LNCaP clone FGC (cell line): ENCODE measurements around the gene CTNNBIP1.

Source experiments
- DNase-seq: peaks from one replicate; pipeline ENCODE4 v3.0.0-alpha.2; 2011; ENCODE audit warnings: low read depth
- H3K4me3 ChIP-seq: 2 replicates; pipeline ENCODE4 v1.5.1; 2011; ENCODE audit warnings: mild to moderate bottlenecking, low read depth, low read length, control low read depth
- TF ChIP-seq, protein P1 (sequence below): IDR thresholded peaks from 2 replicates; pipeline ENCODE4 v1.5.1; 2012; ENCODE audit warnings: mild to moderate bottlenecking; ENCODE audit not compliant: control insufficient read depth, insufficient read depth; ENCODE audit errors: extremely low read depth

The CTNNBIP1 gene

DNA sequence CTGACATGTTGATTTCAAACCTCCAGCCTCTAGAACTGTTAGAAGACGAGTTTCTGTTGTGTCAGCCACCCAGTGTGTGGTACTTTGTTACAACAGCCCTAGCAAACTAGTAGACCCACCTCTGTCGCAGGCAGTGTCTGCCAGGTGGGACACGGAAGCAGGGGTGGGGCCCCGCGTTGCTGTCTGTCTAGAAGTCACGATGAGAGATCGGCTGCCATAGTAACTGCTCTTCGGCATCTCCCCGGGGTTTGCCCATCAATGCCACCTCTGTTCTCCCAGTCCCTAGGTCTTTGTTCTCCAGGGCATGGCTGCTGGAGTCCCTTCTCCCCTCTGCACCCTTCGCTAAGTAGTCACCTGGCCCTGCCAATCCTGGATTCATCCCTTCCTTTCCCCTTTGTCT lies 71.1 kb downstream of the CTNNBIP1 start:
- no peak overlapping the region for H3K4me3 ChIP-seq
- no peak for DNase-seq

DNA sequence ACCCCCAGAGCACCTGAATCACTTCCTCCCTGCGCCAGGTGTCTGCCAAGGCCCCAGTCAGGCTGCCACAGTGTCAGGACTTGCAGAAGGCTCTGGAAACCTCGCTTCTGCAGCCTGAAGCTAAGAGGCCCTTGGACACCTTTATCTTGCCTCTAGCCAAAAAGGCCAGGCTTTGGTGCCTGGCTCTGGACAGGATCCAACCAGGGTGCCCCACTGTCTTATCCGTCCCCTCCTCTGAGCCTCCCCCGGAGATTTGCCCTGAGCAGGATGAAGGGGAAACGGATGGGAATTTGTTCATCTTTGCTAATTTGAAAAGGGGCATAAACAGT lies 73.5 kb downstream of the CTNNBIP1 start:
- TF ChIP-seq, protein P1, sequence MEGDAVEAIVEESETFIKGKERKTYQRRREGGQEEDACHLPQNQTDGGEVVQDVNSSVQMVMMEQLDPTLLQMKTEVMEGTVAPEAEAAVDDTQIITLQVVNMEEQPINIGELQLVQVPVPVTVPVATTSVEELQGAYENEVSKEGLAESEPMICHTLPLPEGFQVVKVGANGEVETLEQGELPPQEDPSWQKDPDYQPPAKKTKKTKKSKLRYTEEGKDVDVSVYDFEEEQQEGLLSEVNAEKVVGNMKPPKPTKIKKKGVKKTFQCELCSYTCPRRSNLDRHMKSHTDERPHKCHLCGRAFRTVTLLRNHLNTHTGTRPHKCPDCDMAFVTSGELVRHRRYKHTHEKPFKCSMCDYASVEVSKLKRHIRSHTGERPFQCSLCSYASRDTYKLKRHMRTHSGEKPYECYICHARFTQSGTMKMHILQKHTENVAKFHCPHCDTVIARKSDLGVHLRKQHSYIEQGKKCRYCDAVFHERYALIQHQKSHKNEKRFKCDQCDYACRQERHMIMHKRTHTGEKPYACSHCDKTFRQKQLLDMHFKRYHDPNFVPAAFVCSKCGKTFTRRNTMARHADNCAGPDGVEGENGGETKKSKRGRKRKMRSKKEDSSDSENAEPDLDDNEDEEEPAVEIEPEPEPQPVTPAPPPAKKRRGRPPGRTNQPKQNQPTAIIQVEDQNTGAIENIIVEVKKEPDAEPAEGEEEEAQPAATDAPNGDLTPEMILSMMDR: no peak
- H3K4me3 ChIP-seq: no peak overlapping the region
- no peak for DNase-seq

More for the DNA sequence above, 71.1 kb downstream of the CTNNBIP1 start:
- TF ChIP-seq, protein P1: no peak

DNA sequence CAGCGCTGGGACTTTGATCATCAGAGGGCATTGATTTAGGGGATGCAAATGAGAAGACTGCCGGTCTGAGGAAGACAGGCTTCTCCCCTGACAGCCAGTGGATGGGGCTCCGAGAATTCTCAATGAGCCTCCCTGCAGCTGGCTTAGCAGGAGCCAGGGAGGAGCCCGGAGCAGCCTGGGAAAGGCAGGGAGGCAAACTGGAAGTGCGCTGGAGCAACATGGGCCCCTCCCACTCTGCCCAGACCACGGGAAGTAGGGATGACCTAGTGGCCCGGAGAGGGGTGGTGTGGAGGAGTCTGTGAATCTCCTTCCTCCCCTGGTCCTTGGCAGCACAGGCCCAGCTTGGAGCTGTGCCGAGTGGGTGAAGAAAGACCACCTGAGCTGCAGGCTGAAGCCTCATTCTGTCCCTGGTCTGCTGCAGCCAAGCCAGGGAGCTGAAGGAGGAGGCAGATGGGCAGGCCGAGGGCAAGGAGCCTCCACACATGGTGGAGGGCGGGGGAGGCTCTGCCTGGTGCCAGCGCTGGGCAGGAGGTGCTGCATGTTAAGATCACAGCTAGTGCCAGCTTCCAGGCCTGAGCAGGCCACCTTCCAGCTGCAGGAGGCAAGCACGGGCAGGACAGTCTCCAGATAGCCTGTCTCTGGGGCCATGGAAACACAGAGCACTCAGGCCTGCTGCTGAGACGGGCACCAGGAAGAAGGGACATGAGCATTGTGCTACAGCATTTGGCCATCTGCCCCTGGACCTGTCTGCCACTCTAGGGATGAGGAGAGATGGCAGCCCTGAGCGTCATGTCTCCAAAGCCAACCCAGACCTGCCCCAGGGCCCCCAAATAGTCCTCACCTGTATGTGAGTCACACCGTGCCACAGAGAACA lies 74.1 kb downstream of the CTNNBIP1 start:
- DNase-seq: peak; percentile 77
- no peak overlapping the region for H3K4me3 ChIP-seq
- TF ChIP-seq, protein P1: no peak

DNA sequence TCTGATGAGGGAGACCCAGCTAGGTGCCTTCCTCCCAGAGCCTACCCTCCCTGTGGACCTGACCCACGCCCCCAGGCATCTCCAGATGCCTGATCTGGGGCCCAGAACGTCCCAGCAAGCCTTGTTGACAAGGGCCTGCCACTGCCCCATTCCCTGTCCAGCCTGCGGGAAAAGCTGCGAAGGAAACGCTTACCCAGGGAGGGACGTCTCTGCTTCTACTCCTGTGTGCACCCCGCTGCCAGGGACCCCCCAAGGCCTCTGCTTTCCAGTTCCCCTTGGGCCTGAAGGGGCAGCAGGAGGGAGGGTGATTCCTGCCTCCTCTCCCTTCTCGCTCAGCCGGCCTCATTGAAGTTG lies 74.7 kb downstream of the CTNNBIP1 start:
- no peak overlapping the region for H3K4me3 ChIP-seq
- no peak for DNase-seq
- TF ChIP-seq, protein P1: no peak

DNA sequence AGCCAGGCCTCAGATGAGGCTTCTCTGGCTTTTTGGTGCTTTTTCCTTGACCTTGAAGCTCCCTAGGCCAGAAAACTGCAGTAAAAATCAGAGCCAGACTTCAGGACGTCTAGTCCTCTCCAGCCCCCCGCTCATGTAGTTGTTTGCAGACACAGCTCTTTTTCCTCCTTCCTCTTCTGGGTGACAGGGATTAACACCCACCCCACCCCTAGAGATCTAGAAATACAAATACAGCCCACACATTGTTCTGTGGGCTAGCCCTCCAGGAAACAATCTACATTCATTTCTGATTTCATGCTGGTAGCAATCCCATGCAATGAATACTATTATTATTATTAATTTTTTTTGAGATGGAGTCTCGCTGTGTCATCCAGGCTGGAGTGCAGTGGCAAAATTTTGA lies 76.4 kb downstream of the CTNNBIP1 start:
- H3K4me3 ChIP-seq: no peak overlapping the region
- DNase-seq: no peak
- TF ChIP-seq, protein P1: no peak

DNA sequence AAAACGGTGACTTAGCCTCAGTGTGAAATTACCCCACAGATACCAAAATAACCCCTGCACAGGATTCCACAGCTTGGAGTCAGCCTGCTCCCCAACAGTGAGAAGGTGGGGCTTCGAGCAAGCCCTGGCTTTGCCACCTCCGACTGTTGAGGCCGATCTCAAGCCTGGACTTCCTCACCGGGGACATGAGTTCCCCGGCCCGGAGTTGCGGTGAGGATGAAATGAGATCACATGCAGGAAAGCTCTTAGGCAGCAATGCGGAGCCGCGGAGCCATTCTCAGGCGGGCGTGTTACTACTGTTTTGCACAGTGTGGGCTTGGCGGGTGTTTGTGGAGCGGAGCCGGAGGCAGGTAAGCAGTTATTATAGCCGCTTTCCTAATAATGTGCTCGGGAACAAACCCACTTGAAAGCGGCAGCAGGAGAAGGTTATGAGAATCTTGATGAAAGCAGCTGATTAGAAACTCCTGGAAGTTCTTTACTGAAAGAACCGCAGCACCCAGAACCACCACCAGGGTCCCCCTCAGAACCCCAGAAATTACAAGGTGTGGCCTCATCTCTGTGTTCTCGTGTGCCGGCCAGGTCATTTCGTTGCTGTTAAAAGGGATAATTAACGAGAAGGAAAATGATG lies 82.4 kb downstream of the CTNNBIP1 start:
- TF ChIP-seq, protein P1: no peak
- no peak for DNase-seq
- H3K4me3 ChIP-seq: no peak overlapping the region
